GM12874 (cell line): ENCODE measurements around the gene CECR2.

Experiments
- TF ChIP-seq, protein P1 (sequence below): IDR thresholded peaks from 2 replicates; pipeline ENCODE4 v1.5.1; 2011; ENCODE audit warnings: low read depth, mild to moderate bottlenecking, control low read depth, low read length, moderate library complexity; ENCODE audit not compliant: insufficient read depth

CECR2 gene

DNA sequence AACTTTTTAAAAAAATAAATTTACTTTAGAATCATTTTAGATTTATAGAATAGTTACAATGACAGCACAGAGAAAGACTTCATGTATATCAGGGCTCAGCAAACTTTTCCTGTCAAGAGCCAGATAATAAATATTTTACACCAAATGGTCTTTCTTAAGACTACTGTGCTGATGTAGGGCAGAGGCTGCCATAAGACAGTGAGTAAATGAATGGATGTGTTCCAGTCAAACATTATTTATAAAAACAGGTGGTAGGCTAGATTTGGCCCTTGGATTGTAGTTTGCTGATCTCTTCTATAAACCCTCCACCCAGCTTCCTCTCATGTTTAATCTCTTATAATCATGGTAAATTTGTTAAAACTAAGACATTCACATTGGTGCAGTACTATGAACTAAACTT lies 33.0 kb downstream of the CECR2 start:
- TF ChIP-seq, protein P1, sequence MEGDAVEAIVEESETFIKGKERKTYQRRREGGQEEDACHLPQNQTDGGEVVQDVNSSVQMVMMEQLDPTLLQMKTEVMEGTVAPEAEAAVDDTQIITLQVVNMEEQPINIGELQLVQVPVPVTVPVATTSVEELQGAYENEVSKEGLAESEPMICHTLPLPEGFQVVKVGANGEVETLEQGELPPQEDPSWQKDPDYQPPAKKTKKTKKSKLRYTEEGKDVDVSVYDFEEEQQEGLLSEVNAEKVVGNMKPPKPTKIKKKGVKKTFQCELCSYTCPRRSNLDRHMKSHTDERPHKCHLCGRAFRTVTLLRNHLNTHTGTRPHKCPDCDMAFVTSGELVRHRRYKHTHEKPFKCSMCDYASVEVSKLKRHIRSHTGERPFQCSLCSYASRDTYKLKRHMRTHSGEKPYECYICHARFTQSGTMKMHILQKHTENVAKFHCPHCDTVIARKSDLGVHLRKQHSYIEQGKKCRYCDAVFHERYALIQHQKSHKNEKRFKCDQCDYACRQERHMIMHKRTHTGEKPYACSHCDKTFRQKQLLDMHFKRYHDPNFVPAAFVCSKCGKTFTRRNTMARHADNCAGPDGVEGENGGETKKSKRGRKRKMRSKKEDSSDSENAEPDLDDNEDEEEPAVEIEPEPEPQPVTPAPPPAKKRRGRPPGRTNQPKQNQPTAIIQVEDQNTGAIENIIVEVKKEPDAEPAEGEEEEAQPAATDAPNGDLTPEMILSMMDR, result no peak

DNA sequence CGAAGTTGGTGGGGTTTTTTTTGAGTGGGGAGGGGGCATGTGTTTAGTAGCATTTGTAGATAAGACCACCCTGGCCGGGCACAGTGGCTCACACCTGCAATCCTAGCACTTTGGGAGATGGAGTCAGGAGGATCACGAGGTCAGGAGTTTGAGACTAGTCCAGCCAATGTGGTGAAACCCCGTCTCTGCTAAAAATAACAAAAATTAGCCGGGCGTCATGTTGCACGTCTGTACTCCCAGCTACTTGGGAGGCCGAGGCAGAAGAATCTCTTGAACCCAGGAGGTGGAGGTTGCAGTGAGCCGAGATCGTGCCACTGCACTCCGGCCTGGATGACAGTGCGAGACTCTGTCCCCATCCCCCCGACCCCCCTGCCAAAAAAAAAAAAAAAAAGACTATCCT lies 34.6 kb downstream of the CECR2 start:
- TF ChIP-seq, protein P1, result no peak

- TF ChIP-seq, protein P1, result no peak
Measured at GRCh38 chr22:17407643-17408042, 38.4 kb downstream of the CECR2 start.

DNA sequence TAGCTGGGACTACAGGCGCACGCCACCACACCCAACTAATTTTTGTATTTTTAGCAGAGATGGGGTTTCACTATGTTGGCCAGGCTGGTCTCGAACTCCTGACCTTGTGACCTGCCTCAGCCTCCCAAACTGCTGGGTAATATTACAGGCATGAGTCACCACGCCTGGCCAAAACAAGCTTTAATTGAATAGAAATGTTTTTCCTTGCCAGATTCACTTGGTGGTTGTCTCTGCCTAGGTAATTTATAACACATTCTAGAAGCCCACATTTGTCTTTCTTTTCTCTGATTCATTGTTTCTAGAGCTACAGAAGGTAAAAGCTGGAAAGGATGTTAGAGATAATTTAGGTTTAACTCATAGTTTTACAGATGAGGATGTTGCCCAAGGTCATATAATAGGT lies 41.3 kb downstream of the CECR2 start:
- TF ChIP-seq, protein P1, result no peak

- TF ChIP-seq, protein P1, result no peak
Measured at GRCh38 chr22:17411213-17411612, 42.0 kb downstream of the CECR2 start.

DNA sequence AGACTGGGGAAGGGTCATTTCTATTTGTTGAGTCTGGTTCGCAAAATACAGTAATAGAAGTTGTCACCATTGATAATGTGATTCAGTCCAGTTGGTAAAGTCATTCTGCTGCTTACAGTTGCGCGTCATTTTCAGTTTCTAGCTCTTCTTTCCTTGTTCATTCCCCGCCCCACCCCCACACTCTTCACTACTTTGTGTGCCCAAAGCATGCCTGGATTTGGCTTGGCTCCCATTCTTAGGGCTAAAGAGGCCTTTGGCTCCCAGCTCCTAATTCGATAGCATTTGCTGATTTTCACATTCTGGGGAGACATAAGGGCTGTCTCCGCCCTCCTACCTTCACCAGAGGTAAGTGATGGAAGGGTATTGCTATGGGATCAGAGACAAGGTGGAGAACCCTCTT lies 43.0 kb downstream of the CECR2 start:
- TF ChIP-seq, protein P1, result no peak

GRCh38 chr22:17418890-17419324 lies 49.6 kb downstream of the CECR2 start:
- TF ChIP-seq, protein P1, result no peak

DNA sequence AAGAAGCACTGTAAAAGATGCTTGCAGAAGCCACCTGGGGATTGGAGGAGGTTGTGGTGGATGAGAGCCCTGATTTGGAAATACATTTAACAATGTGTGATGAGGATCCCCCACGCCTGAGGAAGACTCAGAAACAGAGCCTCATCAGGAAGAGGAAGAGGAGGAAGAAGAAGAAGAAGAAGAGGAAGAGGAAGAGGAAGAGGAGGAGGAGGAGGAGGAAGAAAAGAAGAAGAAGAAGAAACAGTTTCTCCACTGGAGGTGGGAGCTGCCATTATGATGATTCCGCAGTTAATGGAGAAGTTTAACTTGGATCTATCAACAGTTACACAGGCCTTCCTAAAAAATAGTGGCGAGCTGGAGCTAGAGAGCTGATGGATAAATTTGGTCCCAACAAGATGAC lies 50.1 kb downstream of the CECR2 start:
- TF ChIP-seq, protein P1, result no peak
